GM10266 (cell line): Measurements from ENCODE around the gene AKAP12.

Experiments used
- DNase-seq: peaks from one replicate; pipeline ENCODE4 v3.0.0; 2012; ENCODE audit errors: extremely low spot score
- CTCF ChIP-seq: IDR thresholded peaks from 2 replicates; pipeline ENCODE4 v1.5.1; 2012; ENCODE audit warnings: mild to moderate bottlenecking, low read depth; ENCODE audit not compliant: control insufficient read depth, insufficient read depth; ENCODE audit errors: missing control alignments

AKAP12 gene

DNA sequence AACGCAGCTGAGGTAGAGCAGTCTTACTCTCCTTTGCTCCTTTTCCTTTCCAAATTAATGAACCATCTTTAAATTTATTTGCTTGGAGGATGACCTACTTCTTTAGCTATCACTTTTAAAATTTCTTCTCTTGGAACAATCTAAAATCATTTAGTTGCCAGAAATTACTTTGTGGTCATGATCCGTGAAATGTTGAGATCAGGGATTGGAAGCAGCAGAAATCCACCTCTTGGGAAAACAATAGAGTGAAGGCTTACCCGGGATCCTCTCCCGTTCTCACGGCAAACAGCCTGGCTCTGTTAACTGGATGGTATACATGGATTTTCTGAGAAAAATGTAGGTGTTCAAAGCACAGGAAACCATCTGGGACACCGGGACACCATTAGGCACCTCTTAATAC lies 7.7 kb downstream of the AKAP12 start:
- DNase-seq: no peak
- TF ChIP-seq CTCF: no peak

DNA sequence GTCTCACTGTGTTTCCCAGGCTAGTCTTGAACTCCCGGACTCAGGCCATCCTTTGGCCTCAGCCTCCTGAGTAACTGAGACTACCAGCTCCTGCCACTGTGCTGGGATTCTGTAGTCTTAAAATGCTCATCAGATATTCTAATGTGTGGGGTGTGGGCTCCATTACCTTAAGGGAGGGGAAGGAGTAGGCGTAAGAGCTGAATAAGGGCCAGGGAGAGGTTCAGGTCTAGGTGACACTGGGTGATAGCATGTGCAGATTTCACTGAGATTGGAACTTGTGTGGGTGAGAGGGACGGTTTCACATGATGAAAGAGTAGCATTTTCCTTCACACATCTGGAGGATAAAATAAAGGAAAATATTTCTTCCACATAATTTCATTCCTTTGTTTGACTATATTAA lies 8.5 kb downstream of the AKAP12 start:
- DNase-seq: no peak
- no peak for TF ChIP-seq CTCF

DNA sequence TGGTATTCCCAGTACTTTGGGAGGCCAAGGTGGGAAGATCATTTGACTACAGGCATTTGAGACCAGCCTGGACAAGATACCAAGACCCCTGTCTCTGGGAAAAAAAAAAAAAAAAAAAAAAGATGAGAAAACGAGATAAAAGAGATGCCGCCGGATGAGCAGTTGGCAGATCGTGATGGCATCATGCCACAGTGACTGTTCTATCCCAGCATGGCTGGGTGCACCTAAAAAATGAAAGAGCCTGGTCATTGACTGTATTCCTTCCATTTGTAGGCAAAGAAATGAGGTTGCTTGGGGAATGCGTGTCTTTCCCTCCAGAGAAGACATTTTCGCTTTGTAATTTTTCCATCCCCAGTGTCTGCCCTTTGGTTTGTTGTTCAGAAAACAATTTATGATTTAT lies 12.9 kb downstream of the AKAP12 start:
- DNase-seq: no peak
- TF ChIP-seq CTCF: no peak

- no peak for DNase-seq
- TF ChIP-seq CTCF: no peak
These were observed 14.8 kb downstream of the AKAP12 start for GRCh38 chr6:151254451-151255081.

GRCh38 chr6:151255811-151256210 lies 16.0 kb downstream of the AKAP12 start:
- TF ChIP-seq CTCF: no peak
- DNase-seq: no peak

DNA sequence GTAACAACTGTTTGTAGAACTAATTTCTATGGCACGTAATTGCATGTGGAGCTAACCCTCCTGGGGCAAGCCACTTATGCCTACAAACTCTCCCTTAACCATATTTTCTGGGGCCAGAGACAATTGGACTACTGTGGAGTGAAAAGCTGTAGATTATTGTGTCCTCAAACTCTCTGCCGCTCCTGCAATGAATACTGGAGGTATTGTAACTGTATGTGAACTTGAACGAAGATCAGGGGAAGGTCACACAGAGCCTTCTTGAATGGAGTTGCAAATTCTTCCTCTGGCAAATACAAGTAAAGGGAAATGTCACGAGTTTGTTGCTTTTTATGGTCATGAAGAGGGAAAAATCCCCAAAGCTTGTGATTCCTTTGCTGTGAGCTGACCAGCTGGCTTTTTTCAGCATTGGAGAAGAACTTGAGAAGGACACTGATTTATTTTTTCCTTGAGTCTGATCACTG lies 18.2 kb downstream of the AKAP12 start:
- TF ChIP-seq CTCF: no peak
- no peak for DNase-seq

- TF ChIP-seq CTCF: no peak
- DNase-seq: no peak
These were observed 20.4 kb downstream of the AKAP12 start for GRCh38 chr6:151260205-151260604.
